GM12865 (cell line): Measurements from ENCODE around the gene PPP1R12C.

Experiments
- DNase-seq: peaks from one replicate; pipeline ENCODE4 v3.0.0; 2010; ENCODE audit warnings: low read depth
- H3K4me3 ChIP-seq: 2 replicates; pipeline ENCODE4 v1.5.1; 2011; ENCODE audit warnings: mild to moderate bottlenecking, low read depth, low read length, control low read depth
- CTCF ChIP-seq: IDR thresholded peaks from 2 replicates; pipeline ENCODE4 v1.5.1; 2011; ENCODE audit warnings: low read length, control low read depth, low read depth, inconsistent platforms; ENCODE audit not compliant: insufficient read depth; ENCODE audit errors: missing control alignments

The PPP1R12C gene

GRCh38 chr19:55088021-55088451 is 29.4 kb downstream of the PPP1R12C start:
- H3K4me3 ChIP-seq = no peak overlapping the region
- TF ChIP-seq CTCF = no peak

GRCh38 chr19:55087542-55087901 is 29.9 kb downstream of the PPP1R12C start:
- DNase-seq = no peak
- TF ChIP-seq CTCF = no peak
- H3K4me3 ChIP-seq = no peak overlapping the region

More at GRCh38 chr19:55088021-55088451, 29.4 kb downstream of the PPP1R12C start:
- no peak for DNase-seq

GRCh38 chr19:55086730-55087541 is 30.5 kb downstream of the PPP1R12C start:
- no peak overlapping the region for H3K4me3 ChIP-seq
- peak; percentile 42 for DNase-seq
- TF ChIP-seq CTCF = no peak

- no peak for TF ChIP-seq CTCF
- no peak for DNase-seq
- no peak overlapping the region for H3K4me3 ChIP-seq
Observed at GRCh38 chr19:55085923-55086715, 31.3 kb downstream of the PPP1R12C start.

- TF ChIP-seq CTCF = no peak
- H3K4me3 ChIP-seq = no peak overlapping the region
- no peak for DNase-seq
Observed at GRCh38 chr19:55084416-55084815, 33.0 kb downstream of the PPP1R12C start.

GRCh38 chr19:55083004-55083850 is 34.2 kb downstream of the PPP1R12C start:
- TF ChIP-seq CTCF = no peak
- no peak overlapping the region for H3K4me3 ChIP-seq
- no peak for DNase-seq
